ENCODE measurements around the gene GSTK1.

The GSTK1 gene

GRCh38 chr7:143282124-143282523, 18.9 kb downstream of the GSTK1 start:
- H3K9me3 ChIP-seq (ENCODE audit: control insufficient read depth, insufficient read depth, low read depth, low read length), result no peaks in the 10 kb centered on the region
- ChIA-PET CTCF (interaction anchor here (0.7 kb wide), 1 partner anchor 206 kb away, joined by 3 read pairs; no protein-coding TSS in a partner anchor), POLR2A (interaction anchor here (1.0 kb wide), 1 partner anchor 18 kb away, joined by 3 read pairs; no protein-coding TSS in a partner anchor)
- H3K4me1 ChIP-seq (ENCODE audit: control insufficient read depth, insufficient read depth, low read length), result no peaks in the 10 kb centered on the region
- H3K36me3 ChIP-seq (ENCODE audit: control insufficient read depth in 2 of 2, insufficient read depth in 1 of 2, low read length in 2 of 2), result no peaks in the 10 kb centered on the region
- H3K4me3 ChIP-seq (ENCODE audit: low read depth, low read length), result no peak overlapping the region
- no peak overlapping the region for H3K27ac ChIP-seq (ENCODE audit: extremely low read depth, low read depth, low read length)
- TF ChIP-seq ZNF248 (tag by site-specific recombination; IDR thresholded peaks at IDR 0.05) (no peak), ZNF274 (IDR thresholded peaks at IDR 0.05; ENCODE audit: low read length) (no peak), ZNF274 (tag by site-specific recombination; IDR thresholded peaks at IDR 0.05; ENCODE audit: borderline replicate concordance) (no peak)

DNA sequence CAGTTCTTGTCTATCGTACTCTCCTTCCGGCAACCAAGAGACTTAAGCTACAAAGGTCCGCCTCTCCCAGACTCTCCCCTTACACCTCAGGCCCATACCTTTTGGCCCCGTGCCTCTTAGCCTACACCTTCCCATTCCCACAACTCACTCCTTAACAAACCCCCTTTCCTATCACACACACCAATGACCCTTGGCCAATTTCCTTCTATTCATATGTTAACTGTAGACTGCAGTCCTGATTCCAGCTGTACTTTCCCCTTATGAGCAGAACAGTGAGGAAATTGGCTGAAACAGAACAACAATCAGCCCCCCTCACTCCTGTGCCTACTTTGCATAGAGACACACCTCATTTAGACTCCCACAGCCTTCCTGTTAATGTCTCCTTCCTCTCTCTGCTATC, 20.1 kb downstream of the GSTK1 start:
- Histone ChIP-seq H3K4me1 (ENCODE audit: control insufficient read depth, insufficient read depth, low read length) (no peaks in the 10 kb centered on the region), H3K27ac (ENCODE audit: extremely low read depth, low read depth, low read length) (no peak overlapping the region), H3K4me3 (ENCODE audit: low read depth, low read length) (no peak overlapping the region), H3K9me3 (ENCODE audit: control insufficient read depth, insufficient read depth, low read depth, low read length) (no peaks in the 10 kb centered on the region), H3K36me3 (ENCODE audit: control insufficient read depth in 2 of 2, insufficient read depth in 1 of 2, low read length in 2 of 2) (no peaks in the 10 kb centered on the region)
- ChIA-PET POLR2A (interaction anchor here (1.2 kb wide), 1 partner anchor 20 kb away, joined by 5 read pairs; the partner anchor contains the start of gene GSTK1), CTCF (interaction anchor here (0.6 to 1.4 kb wide), 3 partner anchors 22 to 43 kb away, joined by 4 to 5 read pairs (median 4); no protein-coding TSS in a partner anchor)
- TF ChIP-seq ZNF626 (tag by site-specific recombination; IDR thresholded peaks at IDR 0.05) (no peak), ZNF132 (tag by site-specific recombination; IDR thresholded peaks at IDR 0.05; ENCODE audit: borderline replicate concordance) (no peak), ZNF629 (tag by site-specific recombination; IDR thresholded peaks at IDR 0.05) (no peak), ZNF692 (tag by site-specific recombination; IDR thresholded peaks at IDR 0.05) (no peak), PRDM6 (tag by site-specific recombination; IDR thresholded peaks at IDR 0.05) (no peak), ZNF623 (tag by site-specific recombination; IDR thresholded peaks at IDR 0.05) (no peak)
- TF ChIP-seq, protein P1, sequence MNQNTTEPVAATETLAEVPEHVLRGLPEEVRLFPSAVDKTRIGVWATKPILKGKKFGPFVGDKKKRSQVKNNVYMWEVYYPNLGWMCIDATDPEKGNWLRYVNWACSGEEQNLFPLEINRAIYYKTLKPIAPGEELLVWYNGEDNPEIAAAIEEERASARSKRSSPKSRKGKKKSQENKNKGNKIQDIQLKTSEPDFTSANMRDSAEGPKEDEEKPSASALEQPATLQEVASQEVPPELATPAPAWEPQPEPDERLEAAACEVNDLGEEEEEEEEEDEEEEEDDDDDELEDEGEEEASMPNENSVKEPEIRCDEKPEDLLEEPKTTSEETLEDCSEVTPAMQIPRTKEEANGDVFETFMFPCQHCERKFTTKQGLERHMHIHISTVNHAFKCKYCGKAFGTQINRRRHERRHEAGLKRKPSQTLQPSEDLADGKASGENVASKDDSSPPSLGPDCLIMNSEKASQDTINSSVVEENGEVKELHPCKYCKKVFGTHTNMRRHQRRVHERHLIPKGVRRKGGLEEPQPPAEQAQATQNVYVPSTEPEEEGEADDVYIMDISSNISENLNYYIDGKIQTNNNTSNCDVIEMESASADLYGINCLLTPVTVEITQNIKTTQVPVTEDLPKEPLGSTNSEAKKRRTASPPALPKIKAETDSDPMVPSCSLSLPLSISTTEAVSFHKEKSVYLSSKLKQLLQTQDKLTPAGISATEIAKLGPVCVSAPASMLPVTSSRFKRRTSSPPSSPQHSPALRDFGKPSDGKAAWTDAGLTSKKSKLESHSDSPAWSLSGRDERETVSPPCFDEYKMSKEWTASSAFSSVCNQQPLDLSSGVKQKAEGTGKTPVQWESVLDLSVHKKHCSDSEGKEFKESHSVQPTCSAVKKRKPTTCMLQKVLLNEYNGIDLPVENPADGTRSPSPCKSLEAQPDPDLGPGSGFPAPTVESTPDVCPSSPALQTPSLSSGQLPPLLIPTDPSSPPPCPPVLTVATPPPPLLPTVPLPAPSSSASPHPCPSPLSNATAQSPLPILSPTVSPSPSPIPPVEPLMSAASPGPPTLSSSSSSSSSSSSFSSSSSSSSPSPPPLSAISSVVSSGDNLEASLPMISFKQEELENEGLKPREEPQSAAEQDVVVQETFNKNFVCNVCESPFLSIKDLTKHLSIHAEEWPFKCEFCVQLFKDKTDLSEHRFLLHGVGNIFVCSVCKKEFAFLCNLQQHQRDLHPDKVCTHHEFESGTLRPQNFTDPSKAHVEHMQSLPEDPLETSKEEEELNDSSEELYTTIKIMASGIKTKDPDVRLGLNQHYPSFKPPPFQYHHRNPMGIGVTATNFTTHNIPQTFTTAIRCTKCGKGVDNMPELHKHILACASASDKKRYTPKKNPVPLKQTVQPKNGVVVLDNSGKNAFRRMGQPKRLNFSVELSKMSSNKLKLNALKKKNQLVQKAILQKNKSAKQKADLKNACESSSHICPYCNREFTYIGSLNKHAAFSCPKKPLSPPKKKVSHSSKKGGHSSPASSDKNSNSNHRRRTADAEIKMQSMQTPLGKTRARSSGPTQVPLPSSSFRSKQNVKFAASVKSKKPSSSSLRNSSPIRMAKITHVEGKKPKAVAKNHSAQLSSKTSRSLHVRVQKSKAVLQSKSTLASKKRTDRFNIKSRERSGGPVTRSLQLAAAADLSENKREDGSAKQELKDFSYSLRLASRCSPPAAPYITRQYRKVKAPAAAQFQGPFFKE (tag by site-specific recombination; IDR thresholded peaks at IDR 0.05; ENCODE audit: borderline replicate concordance), result no peak

DNA sequence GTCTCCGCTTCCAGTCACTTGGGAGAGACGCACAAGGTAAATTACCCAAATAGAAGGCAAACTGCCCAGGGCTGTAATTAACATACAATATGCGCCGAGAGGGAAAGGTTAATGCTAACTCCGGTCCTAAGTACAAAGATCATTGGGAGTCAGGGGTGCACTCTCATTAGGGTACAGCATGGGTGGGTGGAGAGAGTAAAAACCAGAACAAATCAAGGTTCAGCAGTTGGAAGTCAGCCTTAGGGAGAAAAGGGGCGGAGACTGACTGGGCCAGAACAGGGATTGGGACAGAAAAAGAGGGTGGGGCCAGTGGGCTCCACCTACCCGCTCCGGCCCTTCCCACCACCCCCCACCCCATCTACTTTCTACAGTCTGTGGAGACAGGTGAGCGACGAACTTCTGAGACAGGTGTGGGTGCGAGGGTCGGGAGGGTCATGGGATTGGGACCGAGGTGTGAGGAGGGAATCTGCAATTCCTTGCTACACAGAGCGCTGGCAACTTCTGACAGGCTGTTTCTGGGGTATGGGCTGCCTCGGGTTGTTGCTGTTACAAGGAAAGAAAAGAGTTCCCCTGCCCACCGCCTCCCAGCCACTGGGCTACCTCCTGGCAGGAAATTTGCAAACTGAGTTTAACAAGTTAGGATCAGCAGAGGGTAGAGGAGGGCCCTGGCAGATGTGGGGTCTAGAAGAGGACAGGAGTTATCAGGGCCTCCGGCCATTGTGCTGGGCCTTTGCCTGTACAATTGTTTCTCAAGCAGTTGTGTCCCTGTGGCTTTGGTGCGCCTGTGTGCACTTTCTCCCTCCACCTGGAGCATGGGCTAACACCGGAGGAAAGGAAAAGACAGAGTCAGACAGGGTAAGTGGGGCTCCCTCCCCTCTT, 21.6 kb downstream of the GSTK1 start, which contains the start of gene TMEM139:
TMEM139 (plus strand) TSS at position 368 of the 879 bp plus-strand sequence. CDS start 1,000 bp downstream, outside the sequence.
- no peak within 1 kb of the TSS for H3K27ac ChIP-seq (ENCODE audit: extremely low read depth, low read depth, low read length)
- POLR2A ChIA-PET, result no interaction called here

More for the DNA sequence above, 21.6 kb downstream of the GSTK1 start, which contains the start of gene TMEM139:
- Histone ChIP-seq H3K36me3 (ENCODE audit: control insufficient read depth in 2 of 2, insufficient read depth in 1 of 2, low read length in 2 of 2) (no peaks in the 10 kb centered on the region; a peak in 1 of 3 replicates), H3K4me1 (ENCODE audit: control insufficient read depth, insufficient read depth, low read length) (no peaks in the 10 kb centered on the region), H3K9me3 (ENCODE audit: control insufficient read depth, insufficient read depth, low read depth, low read length) (no peaks in the 10 kb centered on the region), H3K4me3 (ENCODE audit: low read depth, low read length) (no peak within 1 kb of the TSS)
- TF ChIP-seq ZNF341 (tag by site-specific recombination; IDR thresholded peaks at IDR 0.05; ENCODE audit: low read depth) (peak; percentile 66), ZNF768 (tag by site-specific recombination; IDR thresholded peaks at IDR 0.05) (no peak)
- CTCF ChIA-PET, result no interaction called here

Data from HEK293 (cell line).